Measurements from ENCODE around the gene NME4. TPM values are rescaled to one million over a fixed set of nuclear protein-coding genes. Genes with fewer than 3 reads are reported as not detected.
A peak's percentile ranks its signal among the peaks of the same experiment; 100 is the strongest.

NME4 gene
- total RNA-seq, 2 experiments from 2014 or later = 6.7 to 7.0 TPM

DNA sequence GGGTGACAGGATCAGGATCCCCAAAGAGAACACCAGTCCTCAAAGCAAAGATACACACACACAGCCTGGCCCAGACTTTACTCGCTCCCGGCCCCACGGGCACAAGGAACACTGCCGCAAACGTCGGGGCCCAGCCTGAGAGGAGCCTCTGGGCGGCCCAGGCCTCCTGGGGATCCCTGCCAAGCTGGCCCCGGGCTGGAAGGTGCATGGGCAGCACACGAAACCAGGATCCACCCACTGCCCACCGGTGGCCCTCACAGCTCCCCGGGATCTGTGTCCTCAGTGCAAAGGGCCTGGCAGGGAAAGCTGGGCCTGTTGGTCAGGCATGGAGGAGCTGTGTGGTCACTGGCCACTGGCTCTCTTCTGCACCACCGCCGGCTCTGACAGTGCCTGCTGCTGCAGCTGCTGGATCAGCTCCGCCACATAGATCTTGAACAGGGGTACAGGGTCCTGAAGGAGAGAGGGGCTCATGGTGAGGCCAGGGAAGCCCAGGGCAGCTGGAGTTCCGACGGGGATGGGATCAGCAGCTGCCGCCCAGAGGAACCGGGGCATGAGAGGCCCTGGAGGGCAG is 29.6 kb upstream of the NME4 start:
- peaks cover 5% of the 10 kb centered on the region for H3K27me3 Mint-ChIP-seq
- H3K27ac Mint-ChIP-seq = no peak overlapping the region
- peaks cover 15% of the 10 kb centered on the region for H3K4me1 Mint-ChIP-seq
- no peaks in the 10 kb centered on the region for H3K9me3 Mint-ChIP-seq (ENCODE audit: low read depth)
- H3K4me3 Mint-ChIP-seq = no peak overlapping the region
- no peak for ATAC-seq
- peaks cover 11% of the 10 kb centered on the region for H3K36me3 Mint-ChIP-seq
- CTCF ChIA-PET = no interaction called here
- peak; percentile 40 for DNase-seq

DNA sequence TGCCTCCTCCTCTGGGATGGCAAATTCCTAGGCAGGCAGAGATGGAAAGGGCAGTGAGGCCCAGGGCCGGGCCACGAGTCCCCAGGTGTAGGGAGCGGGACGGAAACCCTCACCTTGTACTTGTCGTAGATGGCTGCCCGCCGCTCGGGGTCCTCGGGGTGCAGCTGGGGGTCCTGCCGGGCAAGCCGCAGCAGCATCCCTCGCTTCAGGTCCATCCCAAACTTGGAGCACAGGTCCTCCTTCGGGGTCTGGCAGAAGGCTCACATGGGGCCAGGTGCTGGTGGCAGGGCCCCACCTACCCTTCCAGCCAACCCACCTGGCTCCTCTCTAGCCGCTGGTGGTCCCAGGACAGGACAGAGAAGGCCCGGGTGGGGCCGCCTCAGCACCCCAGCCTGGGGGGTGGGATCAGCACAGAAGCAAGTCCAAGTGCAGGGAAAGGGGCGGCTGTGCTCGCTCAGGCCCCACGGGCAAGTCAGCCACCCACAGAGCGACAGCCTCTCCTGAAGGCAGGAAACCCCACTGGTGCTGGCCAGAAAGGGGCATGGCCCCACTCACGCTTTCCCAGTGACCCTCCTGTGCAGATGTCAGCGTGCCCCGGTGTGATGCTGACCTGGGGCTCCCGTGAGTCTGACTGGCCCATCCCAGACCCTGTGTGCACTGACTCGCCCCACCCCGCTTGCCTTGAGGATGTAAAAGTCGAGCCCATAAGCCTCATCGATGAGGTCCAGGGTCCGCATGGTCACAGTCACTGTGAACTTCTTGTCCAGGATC is 28.4 kb upstream of the NME4 start:
- H3K36me3 Mint-ChIP-seq = peaks cover 11% of the 10 kb centered on the region
- no peak overlapping the region for H3K27ac Mint-ChIP-seq
- DNase-seq = peak; percentile 39
- H3K9me3 Mint-ChIP-seq (ENCODE audit: low read depth) = no peaks in the 10 kb centered on the region
- no peak for ATAC-seq
- CTCF ChIA-PET = no interaction called here
- H3K27me3 Mint-ChIP-seq = peaks cover 3% of the 10 kb centered on the region
- H3K4me3 Mint-ChIP-seq = no peak overlapping the region
- peaks cover 15% of the 10 kb centered on the region for H3K4me1 Mint-ChIP-seq

DNA sequence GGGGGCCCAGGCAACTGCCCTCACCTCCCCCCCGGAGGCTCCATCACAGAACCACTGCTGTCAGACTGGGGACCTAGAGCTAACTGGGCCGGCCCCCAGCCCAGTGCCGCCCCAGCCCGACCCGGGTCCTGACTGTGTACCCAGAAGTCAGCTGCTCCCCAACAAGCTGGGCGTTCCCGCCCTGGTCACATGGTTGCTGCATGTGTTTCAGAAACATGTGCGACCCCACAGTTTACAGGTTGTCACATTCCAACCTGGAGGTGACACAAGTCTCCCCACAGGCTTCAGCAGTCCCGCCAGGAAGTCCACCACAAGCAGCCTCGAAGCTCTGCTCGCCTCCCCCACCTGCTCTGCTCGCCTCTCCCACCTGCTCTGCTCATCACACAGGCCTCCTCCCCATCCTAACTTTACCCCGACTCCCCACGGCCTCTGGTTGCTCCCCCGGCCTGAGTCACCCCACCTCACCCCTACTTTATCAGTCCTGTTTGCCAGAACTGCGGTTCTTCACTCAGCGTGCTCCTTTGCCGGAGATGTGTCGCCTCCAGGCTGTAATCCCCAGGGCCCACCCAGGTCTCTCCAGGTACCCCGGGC is 27.6 kb upstream of the NME4 start:
- H3K4me1 Mint-ChIP-seq = peaks cover 15% of the 10 kb centered on the region
- peak; percentile 40 for DNase-seq
- no peaks in the 10 kb centered on the region for H3K27me3 Mint-ChIP-seq
- H3K36me3 Mint-ChIP-seq = peaks cover 11% of the 10 kb centered on the region
- ATAC-seq = no peak
- H3K9me3 Mint-ChIP-seq (ENCODE audit: low read depth) = no peaks in the 10 kb centered on the region
- H3K27ac Mint-ChIP-seq = peak overlapping the region; percentile 70
- H3K4me3 Mint-ChIP-seq = peak overlapping the region; percentile 59
- CTCF ChIA-PET = no interaction called here

DNA sequence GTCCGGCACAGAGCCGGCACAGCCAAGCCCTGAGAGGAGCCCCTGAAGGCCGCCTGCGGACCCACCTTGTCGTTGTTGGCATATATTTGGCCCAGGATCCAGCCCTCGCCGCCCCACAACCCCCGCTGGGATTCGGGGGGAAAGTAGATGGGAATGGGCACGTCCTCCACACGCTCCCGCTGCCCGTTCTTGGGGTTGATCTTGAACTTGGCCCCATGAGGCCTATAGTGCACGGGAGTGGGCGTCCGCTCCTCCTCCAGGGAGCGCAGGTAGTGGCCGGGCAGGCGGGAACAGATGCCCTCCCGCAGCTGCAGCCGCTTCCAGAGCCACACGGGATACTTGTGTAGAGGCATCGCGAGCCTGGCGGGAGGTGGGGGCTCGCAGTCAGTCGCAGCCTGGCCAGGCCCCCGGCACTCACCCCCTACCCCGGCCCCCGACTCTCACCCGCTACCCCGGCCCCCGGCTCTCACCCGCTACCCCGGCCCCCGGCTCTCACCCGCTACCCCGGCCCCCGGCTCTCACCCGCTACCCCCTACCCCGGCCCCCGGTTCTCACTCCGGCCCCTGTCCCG is 27.0 kb upstream of the NME4 start:
- CTCF ChIA-PET = interaction anchor here (0.7 to 1.6 kb wide), 4 partner anchors 11 to 263 kb away, joined by 3 to 11 read pairs (median 5); partner anchors contain the start of gene AXIN1
- peak overlapping the region; percentile 70 for H3K27ac Mint-ChIP-seq

DNA sequence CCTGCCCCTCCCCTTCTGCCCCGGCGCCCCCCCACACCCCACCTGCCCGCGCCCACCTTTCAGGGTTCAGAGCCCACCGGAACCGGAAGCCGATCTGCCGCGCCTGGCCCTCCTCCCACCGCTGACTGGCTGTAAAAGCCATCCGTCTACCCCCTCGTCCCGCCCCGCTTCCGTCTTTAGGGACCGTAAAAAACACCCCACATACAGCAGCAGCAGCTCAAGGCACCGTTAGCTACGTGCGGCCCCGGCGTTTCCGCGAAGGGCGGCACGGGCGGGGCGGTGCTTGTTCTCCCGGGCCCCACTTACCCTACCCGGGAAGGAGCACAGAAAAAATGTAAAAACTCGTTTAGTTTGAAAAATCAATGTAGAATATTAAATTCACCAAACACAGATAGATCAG is 26.6 kb upstream of the NME4 start, which contains the start of gene MRPL28:
MRPL28 (minus strand) TSS at position 96 of the 400 bp plus-strand sequence. CDS start 320 bp downstream, outside the sequence.
- DNase-seq = peak; percentile 97
- Mint-ChIP-seq H3K27ac (peak within 1 kb of the TSS; percentile 87), H3K27me3 (no peaks in the 10 kb centered on the region), H3K36me3 (peaks cover 11% of the 10 kb centered on the region), H3K9me3 (ENCODE audit: low read depth) (no peaks in the 10 kb centered on the region), H3K4me1 (peaks cover 15% of the 10 kb centered on the region), H3K4me3 (peak within 1 kb of the TSS; percentile 68)
- ATAC-seq = peak; percentile 100
- CTCF ChIA-PET = interaction anchor here (0.7 to 1.8 kb wide), 7 partner anchors 8 to 274 kb away, joined by 3 to 11 read pairs (median 4); partner anchors contain the start of gene AXIN1

More for the DNA sequence above, 27.0 kb upstream of the NME4 start:
- H3K4me1 Mint-ChIP-seq = peaks cover 15% of the 10 kb centered on the region
- peaks cover 11% of the 10 kb centered on the region for H3K36me3 Mint-ChIP-seq
- H3K27me3 Mint-ChIP-seq = no peaks in the 10 kb centered on the region
- ATAC-seq (no peak), DNase-seq (no peak)
- no peaks in the 10 kb centered on the region for H3K9me3 Mint-ChIP-seq (ENCODE audit: low read depth)
- peak overlapping the region; percentile 68 for H3K4me3 Mint-ChIP-seq

DNA sequence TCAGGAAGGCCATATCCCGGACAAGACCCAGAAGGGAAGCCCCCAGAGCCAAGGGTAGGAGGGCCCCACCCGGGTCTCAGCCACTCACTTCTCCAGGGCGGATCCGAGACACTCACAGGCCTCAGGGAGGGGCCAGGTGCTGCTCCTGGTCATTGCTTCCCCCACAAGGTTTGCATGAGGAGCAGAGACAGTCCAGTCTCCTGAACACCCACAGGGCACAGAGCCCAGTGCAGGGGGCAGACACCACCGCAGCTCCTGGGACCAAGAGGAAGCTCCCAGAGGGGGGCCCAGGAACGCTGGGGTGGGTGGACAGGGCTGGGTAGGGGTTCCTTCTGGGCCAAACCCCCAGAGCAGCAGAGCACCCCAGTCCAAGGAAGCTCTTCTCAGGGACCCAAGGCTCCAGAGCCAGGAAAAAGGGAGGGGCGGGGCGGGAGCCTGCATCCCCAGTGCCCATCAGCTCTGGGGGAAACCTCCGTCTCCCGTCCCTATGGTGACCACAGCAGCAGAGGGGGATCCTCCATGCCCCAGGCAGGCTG is 26.0 kb upstream of the NME4 start:
- peak; percentile 43 for DNase-seq
- Mint-ChIP-seq H3K36me3 (peaks cover 11% of the 10 kb centered on the region), H3K27ac (peak overlapping the region; percentile 87), H3K4me1 (peaks cover 15% of the 10 kb centered on the region), H3K4me3 (peak overlapping the region; percentile 68), H3K9me3 (ENCODE audit: low read depth) (no peaks in the 10 kb centered on the region), H3K27me3 (no peaks in the 10 kb centered on the region)
- ATAC-seq = no peak
- CTCF ChIA-PET = interaction anchor here (0.5 to 1.8 kb wide), 9 partner anchors 9 to 306 kb away, joined by 3 to 11 read pairs (median 4); partner anchors contain the start of gene AXIN1

DNA sequence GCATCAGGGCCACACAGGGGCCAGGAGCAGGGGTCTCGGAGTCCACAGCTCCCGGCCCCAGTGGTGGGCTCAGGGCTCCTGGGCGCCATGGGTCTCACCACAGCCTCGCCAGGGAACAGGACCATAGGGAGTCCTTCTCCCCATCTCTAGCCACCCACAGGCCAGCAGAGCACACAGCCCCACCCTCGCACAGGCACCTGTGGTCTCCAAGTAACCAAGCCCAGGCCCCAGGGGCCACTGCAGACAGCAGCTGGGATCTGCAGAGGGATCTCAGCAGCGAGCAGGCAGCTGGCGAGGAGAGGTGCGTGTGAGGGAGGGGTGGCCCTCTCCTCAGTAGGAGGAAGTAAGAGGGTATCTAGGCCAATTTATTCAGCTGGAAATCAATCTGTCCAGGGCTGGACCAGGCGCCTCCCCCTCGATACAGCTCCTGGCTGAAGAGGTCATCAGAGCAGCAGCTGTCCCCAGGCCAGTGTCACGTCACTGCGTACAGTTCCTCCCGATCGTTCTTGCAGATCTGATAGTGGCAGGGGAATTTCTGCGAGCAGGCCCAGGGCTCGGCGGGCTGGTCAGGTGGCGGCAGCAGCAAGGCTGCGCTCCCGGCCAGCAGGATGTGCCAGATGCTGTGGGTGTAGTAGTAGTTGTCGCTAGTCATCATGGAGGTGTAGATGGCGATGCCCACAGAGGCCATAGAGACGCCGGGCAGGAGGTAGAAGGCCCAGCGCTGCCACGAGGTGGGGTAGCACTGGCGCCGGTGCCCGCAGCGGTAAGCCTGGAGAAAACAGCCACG is 25.3 kb upstream of the NME4 start:
- peaks cover 15% of the 10 kb centered on the region for H3K4me1 Mint-ChIP-seq
- ATAC-seq = no peak
- no peak overlapping the region for H3K4me3 Mint-ChIP-seq
- H3K27ac Mint-ChIP-seq = peak overlapping the region; percentile 64
- no peaks in the 10 kb centered on the region for H3K27me3 Mint-ChIP-seq
- CTCF ChIA-PET = interaction anchor here (1.0 to 1.8 kb wide), 3 partner anchors 10 to 306 kb away, joined by 3 to 11 read pairs (median 8); partner anchors contain the start of gene AXIN1
- peaks cover 11% of the 10 kb centered on the region for H3K36me3 Mint-ChIP-seq
- no peaks in the 10 kb centered on the region for H3K9me3 Mint-ChIP-seq (ENCODE audit: low read depth)
- DNase-seq = peak; percentile 39

DNA sequence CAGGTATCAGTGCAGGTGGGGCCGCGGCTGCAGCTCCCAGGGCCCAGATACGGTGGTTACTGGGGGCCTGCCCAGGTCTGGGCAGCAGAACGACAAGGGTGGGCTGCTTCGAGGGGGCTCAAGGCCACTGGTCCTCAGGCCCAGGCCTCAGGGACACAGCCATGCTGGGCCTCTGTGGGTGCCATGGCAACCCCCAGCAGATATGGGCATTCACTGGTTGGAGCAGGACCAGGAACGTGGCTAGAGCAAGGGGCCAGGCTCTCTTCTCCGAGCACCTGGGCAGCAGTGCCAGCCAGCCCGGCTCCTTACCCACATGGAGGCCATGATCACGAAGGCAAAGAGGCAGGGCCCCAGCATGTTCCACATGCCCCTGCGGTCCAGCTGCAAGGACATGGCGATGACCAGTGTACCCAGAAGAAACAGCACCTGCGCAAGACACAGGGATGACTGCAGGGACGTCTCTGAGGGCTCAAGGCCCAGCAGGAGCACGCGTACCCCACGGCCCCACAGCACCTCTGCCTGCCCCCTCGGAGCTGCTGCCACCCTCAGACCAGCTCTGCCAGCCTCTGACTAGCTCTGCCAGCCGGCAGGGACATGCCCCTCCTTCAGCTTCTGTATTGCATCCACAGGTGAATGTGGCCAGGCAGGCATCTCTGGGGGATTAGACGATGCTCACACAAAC is 24.6 kb upstream of the NME4 start:
- DNase-seq (peak; percentile 41), ATAC-seq (no peak)
- H3K27ac Mint-ChIP-seq = no peak overlapping the region
- CTCF ChIA-PET = interaction anchor here (1.8 kb wide), 1 partner anchor 10 kb away, joined by 8 read pairs; no protein-coding TSS in a partner anchor
- peaks cover 5% of the 10 kb centered on the region for H3K36me3 Mint-ChIP-seq
- no peaks in the 10 kb centered on the region for H3K9me3 Mint-ChIP-seq (ENCODE audit: low read depth)
- no peak overlapping the region for H3K4me3 Mint-ChIP-seq
- H3K4me1 Mint-ChIP-seq = peaks cover 15% of the 10 kb centered on the region
- H3K27me3 Mint-ChIP-seq = no peaks in the 10 kb centered on the region

DNA sequence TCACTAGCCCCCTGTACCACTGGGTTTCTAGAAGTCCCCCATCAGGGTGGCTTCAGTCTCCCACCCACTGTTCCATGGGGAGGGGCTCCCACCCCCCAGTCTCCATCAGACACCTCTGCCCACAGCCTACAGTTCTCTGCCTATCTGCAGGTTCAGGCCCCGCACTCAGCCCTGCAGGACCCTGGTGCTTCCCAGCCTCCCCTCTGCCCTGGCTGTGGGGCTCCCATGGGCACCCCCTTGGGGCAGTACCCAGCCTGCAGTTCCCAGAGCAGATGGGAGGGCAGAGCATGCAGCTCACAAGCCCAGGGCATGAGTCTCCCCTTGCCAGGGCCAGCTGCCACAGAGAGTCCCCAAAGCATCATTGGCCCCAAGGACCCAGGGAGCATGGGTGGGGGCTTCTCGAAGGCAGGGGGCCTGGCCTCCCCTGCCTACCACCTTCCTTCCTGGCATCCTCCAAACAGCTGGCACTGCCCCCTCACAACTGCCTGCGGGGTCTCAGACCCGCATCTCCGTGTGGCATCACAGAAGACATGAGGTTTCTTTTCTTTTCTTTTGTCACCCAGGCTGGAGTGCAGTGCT is 23.9 kb upstream of the NME4 start:
- Mint-ChIP-seq H3K4me3 (no peak overlapping the region), H3K36me3 (peaks cover 5% of the 10 kb centered on the region), H3K9me3 (ENCODE audit: low read depth) (no peaks in the 10 kb centered on the region), H3K27ac (no peak overlapping the region), H3K27me3 (no peaks in the 10 kb centered on the region), H3K4me1 (peaks cover 15% of the 10 kb centered on the region)
- CTCF ChIA-PET = no interaction called here
- DNase-seq = peak; percentile 40
- no peak for ATAC-seq

DNA sequence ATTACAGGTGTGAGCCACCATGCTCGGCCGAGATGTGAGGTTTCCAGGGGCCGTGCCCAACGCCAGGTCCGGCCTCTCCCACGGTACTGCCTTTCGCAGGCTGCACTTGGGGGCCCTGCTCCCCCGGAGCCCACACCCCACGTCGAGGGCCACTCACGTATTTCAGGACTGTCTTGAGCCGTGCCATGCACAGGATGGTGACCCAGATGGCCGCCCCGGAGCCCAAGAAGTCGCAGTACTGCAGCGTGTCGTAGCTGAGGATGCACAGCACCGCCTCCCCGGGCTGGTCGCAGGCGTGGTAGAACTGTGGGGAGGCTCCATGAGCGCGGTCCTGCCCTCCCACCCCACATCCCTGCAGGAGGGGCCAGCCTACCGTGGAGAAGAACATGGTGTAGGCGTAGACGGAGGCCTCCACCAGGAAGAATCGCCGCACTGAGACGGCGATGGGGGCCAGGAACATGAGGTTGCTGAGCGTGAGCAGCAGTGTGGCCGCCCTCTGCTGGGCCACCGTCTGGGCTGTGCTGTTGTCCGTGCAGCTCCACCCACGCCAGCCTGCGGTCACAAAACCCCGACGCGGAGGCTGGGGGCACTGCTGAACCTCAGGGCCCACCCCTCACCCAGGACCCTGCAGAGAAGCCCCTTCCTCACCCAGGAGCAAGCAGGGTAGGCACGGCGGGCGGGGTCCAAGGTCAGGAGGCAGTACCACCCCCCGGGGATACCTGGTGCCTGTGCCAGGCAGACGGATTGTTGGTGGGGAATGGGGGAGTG is 23.0 kb upstream of the NME4 start:
- Mint-ChIP-seq H3K4me3 (no peak overlapping the region), H3K9me3 (ENCODE audit: low read depth) (no peaks in the 10 kb centered on the region)
- no peak for ATAC-seq

DNA sequence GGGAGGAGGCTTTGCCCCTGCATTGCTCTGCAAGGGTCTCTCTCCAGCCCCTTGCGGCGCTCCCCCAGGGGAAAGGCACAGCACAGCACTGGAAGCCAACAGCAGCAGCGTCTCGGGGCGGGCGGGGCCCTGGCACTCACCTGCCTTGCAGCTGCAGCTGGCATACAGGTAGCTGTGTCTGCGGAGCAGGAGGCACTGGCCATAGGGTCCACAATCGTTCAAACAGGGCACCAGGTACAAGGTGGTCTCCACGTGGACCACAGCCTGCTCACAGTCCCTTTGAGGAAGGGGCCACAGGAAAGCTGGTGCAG is 22.4 kb upstream of the NME4 start:
- DNase-seq = no peak
- H3K9me3 Mint-ChIP-seq (ENCODE audit: low read depth) = no peaks in the 10 kb centered on the region
- H3K27ac Mint-ChIP-seq = no peak overlapping the region
- no peak for ATAC-seq
- H3K4me1 Mint-ChIP-seq = peaks cover 11% of the 10 kb centered on the region
- H3K27me3 Mint-ChIP-seq = no peaks in the 10 kb centered on the region
- CTCF ChIA-PET = no interaction called here
- no peak overlapping the region for H3K4me3 Mint-ChIP-seq
- peaks cover 3% of the 10 kb centered on the region for H3K36me3 Mint-ChIP-seq

More for the DNA sequence above, 23.0 kb upstream of the NME4 start:
- DNase-seq = peak; percentile 40
- Mint-ChIP-seq H3K36me3 (peaks cover 5% of the 10 kb centered on the region), H3K4me1 (peaks cover 15% of the 10 kb centered on the region), H3K27ac (no peak overlapping the region), H3K27me3 (no peaks in the 10 kb centered on the region)
- CTCF ChIA-PET = no interaction called here

Measured in activated CD8-positive, alpha-beta memory T cell treated with anti-CD3 and anti-CD28 coated beads, Interleukin-2, amount 10 ng/mL, durations not matched to agents 7 days and 5 days (primary cell).